Neural cell (in vitro differentiated cells): ENCODE results near the gene PPIF. TPM values are rescaled to one million over a fixed set of nuclear protein-coding genes. Genes with fewer than 3 reads are reported as not detected.

Experiments
- H2AFZ ChIP-seq: fragments of 200-600, 300-800 bp; sonication (generic), shearing (Covaris generic); 2 replicates; pipeline ENCODE4 v1.6.0; 2014; ENCODE audit warnings: low read depth, mild to moderate bottlenecking, antibody characterized with exemption, low read length, moderate library complexity
- H3F3A ChIP-seq: fragments of 200-600 bp; shearing (Covaris generic); 2 replicates; pipeline ENCODE4 v1.6.1; 2016; ENCODE audit warnings: mild to moderate bottlenecking, moderate library complexity, mixed read lengths, antibody characterized with exemption, low read length; ENCODE audit not compliant: insufficient read depth, poor library complexity, severe bottlenecking
- H3K27ac ChIP-seq: fragments of 200-600, 300-800 bp; sonication (generic), shearing (Covaris generic); 2 replicates; pipeline ENCODE4 v1.5.1; 2014; ENCODE audit warnings: mild to moderate bottlenecking, low read length, moderate library complexity
- H3K27me3 ChIP-seq: fragments of 300-800, 200-600 bp; sonication (generic), shearing (Covaris generic); 2 replicates; pipeline ENCODE4 v1.6.0; 2014; ENCODE audit warnings: mild to moderate bottlenecking, low read depth, low read length, moderate library complexity; ENCODE audit not compliant: insufficient read depth
- H3K36me3 ChIP-seq: fragments of 300-800, 200-600 bp; sonication (generic), shearing (Covaris generic); 2 replicates; pipeline ENCODE4 v1.5.1; 2014; ENCODE audit warnings: mild to moderate bottlenecking, antibody characterized with exemption, low read length, moderate library complexity; ENCODE audit not compliant: insufficient read depth
- H3K4me2 ChIP-seq: fragments of 300-800, 200-600 bp; sonication (generic), shearing (Covaris generic); 2 replicates; pipeline ENCODE4 v1.6.0; 2014; ENCODE audit warnings: mild to moderate bottlenecking, low read length
- H3K4me3 ChIP-seq: fragments of 300-800, 200-600 bp; sonication (generic), shearing (Covaris generic); 2 replicates; pipeline ENCODE4 v1.5.1; 2014; ENCODE audit warnings: mild to moderate bottlenecking, low read length, moderate library complexity
- H3K79me2 ChIP-seq: fragments of 200-600 bp; shearing (Covaris generic); replicated peaks from 2 replicates; pipeline ENCODE4 v1.6.0; 2014; ENCODE audit warnings: mild to moderate bottlenecking, low read length, moderate library complexity; ENCODE audit not compliant: insufficient read depth
- H3K9ac ChIP-seq: fragments of 300-800, 200-600 bp; sonication (generic), shearing (Covaris generic); 2 replicates; pipeline ENCODE4 v1.6.1; 2016; ENCODE audit warnings: mild to moderate bottlenecking, low read length, mixed read lengths
- H3K9me2 ChIP-seq: fragments of 200-600 bp; shearing (Covaris generic); 2 replicates; pipeline ENCODE4 v1.6.1; 2016; ENCODE audit warnings: mild to moderate bottlenecking, low read length, mixed read lengths; ENCODE audit not compliant: insufficient read depth
- H3K9me3 ChIP-seq: fragments of 200-600, 300-800 bp; sonication (generic), shearing (Covaris generic); 2 replicates; pipeline ENCODE4 v1.6.1; 2016; ENCODE audit warnings: mild to moderate bottlenecking, mixed run types, low read length, moderate library complexity, mixed read lengths
- H4K20me1 ChIP-seq: fragments of 200-600 bp; shearing (Covaris generic); 2 replicates; pipeline ENCODE4 v1.6.1; 2016; ENCODE audit warnings: mild to moderate bottlenecking, mixed run types; ENCODE audit not compliant: insufficient read depth
- EP300 ChIP-seq: fragments of 450-650 bp; conservative IDR thresholded peaks from 2 replicates; pipeline ENCODE4 v1.6.1; 2014; ENCODE audit warnings: antibody characterized with exemption, mild to moderate bottlenecking, moderate library complexity; ENCODE audit not compliant: poor library complexity, severe bottlenecking
- EZH2 ChIP-seq: fragments of 200-600, 300-800 bp; shearing (Covaris generic), sonication (generic); IDR thresholded peaks from 2 replicates; pipeline ENCODE4 v1.6.1; 2014; ENCODE audit warnings: antibody characterized with exemption, low read length, borderline replicate concordance, mild to moderate bottlenecking; ENCODE audit not compliant: insufficient read depth, poor library complexity, severe bottlenecking
- MXI1 ChIP-seq: fragments of 450-650 bp; conservative IDR thresholded peaks from 2 replicates; pipeline ENCODE4 v1.6.1; 2014; ENCODE audit warnings: antibody characterized with exemption, mild to moderate bottlenecking; ENCODE audit not compliant: poor library complexity, severe bottlenecking
- POLR2AphosphoS5 ChIP-seq: IDR thresholded peaks from 2 replicates; pipeline ENCODE4 v1.6.1; 2012
- RAD21 ChIP-seq: fragments of 450-650 bp; conservative IDR thresholded peaks from 2 replicates; pipeline ENCODE4 v1.6.1; 2014; ENCODE audit warnings: antibody characterized with exemption, mild to moderate bottlenecking, moderate library complexity
- SMC3 ChIP-seq: fragments of 450-650 bp; conservative IDR thresholded peaks from 2 replicates; pipeline ENCODE4 v1.6.1; 2014; ENCODE audit warnings: antibody characterized with exemption, mild to moderate bottlenecking, moderate library complexity; ENCODE audit not compliant: poor library complexity
- TAF1 ChIP-seq: IDR thresholded peaks from 2 replicates; pipeline ENCODE4 v1.6.1; 2012; ENCODE audit warnings: low read depth
- polyA plus RNA-seq: library from polyadenylated mRNA; depleted of rRNA; stranded (reverse); fragments of >200 nt; gene quantifications from 2 replicates; pipeline ENCODE4 v1.2.3, GENCODE V29; 2014
- TF ChIP-seq, protein P1 (sequence below): fragments of 450-650 bp; IDR thresholded peaks from 2 replicates; pipeline ENCODE4 v1.5.1; 2014; ENCODE audit warnings: antibody characterized with exemption, mild to moderate bottlenecking, moderate library complexity; ENCODE audit not compliant: poor library complexity, severe bottlenecking
- TF ChIP-seq, protein P2 (sequence below): IDR thresholded peaks from 2 replicates; pipeline ENCODE4 v1.6.1; 2012; ENCODE audit warnings: borderline replicate concordance

PPIF gene
- polyA plus RNA-seq, 1 donor from 2014 or later = 13.6 TPM

DNA sequence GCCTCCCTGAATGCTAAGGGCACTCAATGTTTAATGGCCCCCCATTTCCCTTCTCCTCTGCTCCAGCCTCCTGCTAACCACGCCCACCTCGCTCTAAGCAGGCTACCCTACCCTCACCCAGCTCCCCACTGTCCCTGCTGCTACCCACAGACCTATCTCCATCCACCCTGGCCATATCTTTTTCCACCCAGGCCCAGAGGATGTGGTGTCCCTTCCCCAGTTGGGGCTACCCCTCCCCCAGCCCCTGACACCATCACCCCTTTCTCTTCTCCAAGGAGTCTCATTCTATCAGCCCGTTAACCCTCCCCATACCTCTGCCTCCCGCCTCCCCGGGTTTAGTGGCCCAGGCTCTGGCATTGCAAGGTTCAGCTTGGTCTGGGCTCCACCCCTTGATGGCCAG, 28.9 kb upstream of the PPIF start (continued):
- TF ChIP-seq, protein P1, sequence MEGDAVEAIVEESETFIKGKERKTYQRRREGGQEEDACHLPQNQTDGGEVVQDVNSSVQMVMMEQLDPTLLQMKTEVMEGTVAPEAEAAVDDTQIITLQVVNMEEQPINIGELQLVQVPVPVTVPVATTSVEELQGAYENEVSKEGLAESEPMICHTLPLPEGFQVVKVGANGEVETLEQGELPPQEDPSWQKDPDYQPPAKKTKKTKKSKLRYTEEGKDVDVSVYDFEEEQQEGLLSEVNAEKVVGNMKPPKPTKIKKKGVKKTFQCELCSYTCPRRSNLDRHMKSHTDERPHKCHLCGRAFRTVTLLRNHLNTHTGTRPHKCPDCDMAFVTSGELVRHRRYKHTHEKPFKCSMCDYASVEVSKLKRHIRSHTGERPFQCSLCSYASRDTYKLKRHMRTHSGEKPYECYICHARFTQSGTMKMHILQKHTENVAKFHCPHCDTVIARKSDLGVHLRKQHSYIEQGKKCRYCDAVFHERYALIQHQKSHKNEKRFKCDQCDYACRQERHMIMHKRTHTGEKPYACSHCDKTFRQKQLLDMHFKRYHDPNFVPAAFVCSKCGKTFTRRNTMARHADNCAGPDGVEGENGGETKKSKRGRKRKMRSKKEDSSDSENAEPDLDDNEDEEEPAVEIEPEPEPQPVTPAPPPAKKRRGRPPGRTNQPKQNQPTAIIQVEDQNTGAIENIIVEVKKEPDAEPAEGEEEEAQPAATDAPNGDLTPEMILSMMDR = no peak

DNA sequence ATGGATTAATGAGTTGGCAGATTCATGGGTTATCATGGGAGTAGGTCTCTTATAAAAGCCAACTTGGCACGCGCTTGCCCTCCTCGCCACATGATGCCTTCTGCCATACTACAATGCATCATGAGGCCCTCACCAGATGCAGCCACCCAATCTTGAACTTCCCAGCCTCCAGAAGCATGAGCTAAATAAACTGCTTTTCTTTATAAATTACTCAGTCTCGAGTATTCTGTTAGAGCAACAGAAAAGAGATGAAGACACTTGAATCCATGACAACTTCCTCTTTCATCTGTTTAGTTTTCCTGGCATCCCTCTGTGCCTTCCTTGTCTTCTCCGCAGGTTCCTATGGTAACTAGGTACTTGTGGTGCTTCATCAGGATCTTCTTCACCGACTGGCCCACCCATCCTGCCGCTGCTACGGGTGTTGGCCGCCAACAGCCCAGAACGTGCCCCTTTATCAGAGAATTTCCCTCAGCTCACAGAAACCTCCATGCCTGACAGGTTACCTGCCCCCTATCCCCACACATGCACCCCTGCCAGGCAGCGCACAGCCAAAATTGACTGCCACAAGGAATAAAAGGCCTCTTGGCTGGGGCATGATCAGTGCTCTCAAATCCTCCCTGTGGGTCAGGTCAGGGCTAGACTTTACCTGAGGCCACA, 28.0 kb upstream of the PPIF start:
- H3K9me3 ChIP-seq = no peaks in the 10 kb centered on the region

DNA sequence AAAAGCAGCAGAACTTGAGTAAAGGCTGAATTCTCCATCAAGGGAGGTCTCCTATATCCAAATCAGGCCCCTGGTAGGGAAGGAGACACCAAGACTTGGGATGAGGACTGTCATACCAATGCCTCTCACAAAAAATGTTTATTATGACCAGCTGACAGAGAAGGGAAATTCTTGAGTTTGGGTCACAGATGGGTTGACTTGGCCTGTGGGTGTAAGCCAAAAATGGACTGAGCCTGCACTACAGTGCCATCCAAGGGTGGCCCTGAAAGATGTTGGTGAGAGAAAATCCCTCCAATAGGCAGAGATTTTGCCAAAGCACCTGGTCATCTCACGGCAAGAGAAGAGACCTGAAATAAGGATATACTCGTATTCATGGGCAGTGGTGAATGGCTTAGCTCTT, 27.0 kb upstream of the PPIF start:
- H3K9me3 ChIP-seq = no peaks in the 10 kb centered on the region
- no peaks in the 10 kb centered on the region for H3K9me2 ChIP-seq
- no peak overlapping the region for H3K4me2 ChIP-seq
- H3K36me3 ChIP-seq = peaks cover 2% of the 10 kb centered on the region
- H2AFZ ChIP-seq = no peak overlapping the region
- H3K79me2 ChIP-seq = no peaks in the 10 kb centered on the region
- no peaks in the 10 kb centered on the region for H4K20me1 ChIP-seq
- H3F3A ChIP-seq = no peaks in the 10 kb centered on the region
- no peaks in the 10 kb centered on the region for H3K27me3 ChIP-seq
- no peak overlapping the region for H3K27ac ChIP-seq
- H3K4me3 ChIP-seq = no peak overlapping the region
- TF ChIP-seq EZH2 (no peak), POLR2AphosphoS5 (no peak), SMC3 (no peak), EP300 (no peak), RAD21 (no peak), MXI1 (no peak), TAF1 (no peak)
- TF ChIP-seq, protein P1 = no peak
- TF ChIP-seq, protein P2, sequence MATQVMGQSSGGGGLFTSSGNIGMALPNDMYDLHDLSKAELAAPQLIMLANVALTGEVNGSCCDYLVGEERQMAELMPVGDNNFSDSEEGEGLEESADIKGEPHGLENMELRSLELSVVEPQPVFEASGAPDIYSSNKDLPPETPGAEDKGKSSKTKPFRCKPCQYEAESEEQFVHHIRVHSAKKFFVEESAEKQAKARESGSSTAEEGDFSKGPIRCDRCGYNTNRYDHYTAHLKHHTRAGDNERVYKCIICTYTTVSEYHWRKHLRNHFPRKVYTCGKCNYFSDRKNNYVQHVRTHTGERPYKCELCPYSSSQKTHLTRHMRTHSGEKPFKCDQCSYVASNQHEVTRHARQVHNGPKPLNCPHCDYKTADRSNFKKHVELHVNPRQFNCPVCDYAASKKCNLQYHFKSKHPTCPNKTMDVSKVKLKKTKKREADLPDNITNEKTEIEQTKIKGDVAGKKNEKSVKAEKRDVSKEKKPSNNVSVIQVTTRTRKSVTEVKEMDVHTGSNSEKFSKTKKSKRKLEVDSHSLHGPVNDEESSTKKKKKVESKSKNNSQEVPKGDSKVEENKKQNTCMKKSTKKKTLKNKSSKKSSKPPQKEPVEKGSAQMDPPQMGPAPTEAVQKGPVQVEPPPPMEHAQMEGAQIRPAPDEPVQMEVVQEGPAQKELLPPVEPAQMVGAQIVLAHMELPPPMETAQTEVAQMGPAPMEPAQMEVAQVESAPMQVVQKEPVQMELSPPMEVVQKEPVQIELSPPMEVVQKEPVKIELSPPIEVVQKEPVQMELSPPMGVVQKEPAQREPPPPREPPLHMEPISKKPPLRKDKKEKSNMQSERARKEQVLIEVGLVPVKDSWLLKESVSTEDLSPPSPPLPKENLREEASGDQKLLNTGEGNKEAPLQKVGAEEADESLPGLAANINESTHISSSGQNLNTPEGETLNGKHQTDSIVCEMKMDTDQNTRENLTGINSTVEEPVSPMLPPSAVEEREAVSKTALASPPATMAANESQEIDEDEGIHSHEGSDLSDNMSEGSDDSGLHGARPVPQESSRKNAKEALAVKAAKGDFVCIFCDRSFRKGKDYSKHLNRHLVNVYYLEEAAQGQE = no peak
- H3K9ac ChIP-seq = no peak overlapping the region

More for the DNA sequence above, 28.0 kb upstream of the PPIF start:
- Histone ChIP-seq H3K9ac (no peak overlapping the region), H3K27me3 (no peaks in the 10 kb centered on the region), H2AFZ (no peak overlapping the region), H3K4me3 (no peak overlapping the region), H3F3A (no peaks in the 10 kb centered on the region), H3K4me2 (no peak overlapping the region), H3K36me3 (peaks cover 5% of the 10 kb centered on the region), H3K27ac (no peak overlapping the region), H3K9me2 (no peaks in the 10 kb centered on the region), H3K79me2 (no peaks in the 10 kb centered on the region), H4K20me1 (no peaks in the 10 kb centered on the region)
- TF ChIP-seq, protein P1 = no peak
- TF ChIP-seq SMC3 = no peak
